Tibial nerve (tissue), 4 donors: ENCODE data around the gene CNPY3. TPM values are rescaled to one million over a fixed set of nuclear protein-coding genes. Genes with fewer than 3 reads are reported as not detected.

Experiments
- DNase-seq, 2 donors: peaks; one replicate each; pipeline ENCODE4 v3.0.0-alpha.2; 2019; ENCODE audit warnings: low spot score in 2 of 2
- H3K27ac ChIP-seq, 4 donors: fragments of 200-600 bp; sonication (generic) in 3 of 4; one replicate each; pipeline ENCODE4 v1.5.1; 2017 to 2019; ENCODE audit warnings: mild to moderate bottlenecking in 1 of 4
- H3K27me3 ChIP-seq, 2 donors: fragments of 200-600 bp; sonication (generic) in 1 of 2; one replicate each; pipeline versions ENCODE4 v1.5.1 to v1.6.0; 2017 to 2019
- H3K36me3 ChIP-seq, 3 donors: fragments of 200-600 bp; sonication (generic); one replicate each; pipeline ENCODE4 v1.5.1; 2018 to 2019
- H3K4me1 ChIP-seq, 4 donors: fragments of 200-600 bp; sonication (generic) in 3 of 4; one replicate each; pipeline ENCODE4 v1.5.1; 2017 to 2019
- H3K4me3 ChIP-seq, 4 donors: fragments of 200-600 bp; sonication (generic) in 3 of 4; one replicate each; pipeline ENCODE4 v1.5.1; 2017 to 2019; ENCODE audit warnings: mild to moderate bottlenecking in 1 of 4, moderate library complexity in 1 of 4
- H3K9me3 ChIP-seq, 4 donors: fragments of 200-600 bp; sonication (generic) in 3 of 4; one replicate each; pipeline ENCODE4 v1.5.1; 2017 to 2019
- CTCF ChIP-seq, 5 experiments: fragments of 200-600 bp in 3 of 5; fragments of 450-650 bp in 2 of 5; sonication (generic) in 3 of 5; IDR thresholded peaks; one replicate each; pipeline ENCODE4 v1.5.1; 2016 to 2019; ENCODE audit warnings: antibody characterized with exemption in 5 of 5, mild to moderate bottlenecking in 3 of 5, moderate library complexity in 2 of 5
- EP300 ChIP-seq, 2 donors: sonication (generic); formaldehyde crosslinking; IDR thresholded peaks; one replicate each; pipeline ENCODE4 v1.6.1; 2017; ENCODE audit warnings: antibody characterized with exemption in 2 of 2, mild to moderate bottlenecking in 1 of 2
- POLR2A ChIP-seq, 2 donors: fragments of 450-650 bp; IDR thresholded peaks; one replicate each; pipeline ENCODE4 v1.6.1; 2017; ENCODE audit warnings: antibody characterized with exemption in 2 of 2, mild to moderate bottlenecking in 2 of 2, moderate library complexity in 2 of 2
- WGBS, 2 donors: methylation state at CpG; one replicate each; pipeline ENCODE4 v1.1.5; 2018; 5-methylcytosine and 5-hydroxymethylcytosine counted together
- total RNA-seq, 4 donors: library from RNA; depleted of rRNA; stranded (reverse); fragments of >200 nt; gene quantifications; one replicate each; pipeline ENCODE4 v1.1.0, GENCODE V29; 2016

CNPY3 gene
- total RNA-seq, 4 donors from 2014 or later: 42.6 to 50.3 (median 47.1) TPM

- no peaks in the 10 kb centered on the region for H3K27me3 ChIP-seq
- WGBS, 2 donors: 0 to 1% methylated on average over 59 of the region's 59 CpGs
- peak; percentile 28 to 89 for TF ChIP-seq POLR2A (IDR thresholded peaks at IDR 0.05)
- peak in 1 of 2 donors; percentile 91 for TF ChIP-seq EP300 (IDR thresholded peaks at IDR 0.05)
- peak in 2 of 5 experiments; percentile 3 to 57 for TF ChIP-seq CTCF (IDR thresholded peaks at IDR 0.05)
- H3K27ac ChIP-seq: peak within 1 kb of the TSS; percentile 80 to 88 (median 84)
- H3K4me3 ChIP-seq: peak within 1 kb of the TSS; percentile 50 to 81 (median 71)
- H3K4me1 ChIP-seq: peaks cover 0 to 67% (median 39%) of the 10 kb centered on the region in 4 donors
- H3K36me3 ChIP-seq: peaks cover 0 to 5% (median 5%) of the 10 kb centered on the region in 3 donors
- DNase-seq: peak; percentile 97 to 98
- no peaks in the 10 kb centered on the region for H3K9me3 ChIP-seq
Measured at GRCh38 chr6:42984001-42984923, 55.0 kb downstream of the CNPY3 start, which contains the start of gene PPP2R5D. TSS of gene PPP2R5D (plus strand) at chr6:42984570. CDS start at chr6:42984678, 108 bp downstream.

- H3K4me3 ChIP-seq: peak overlapping the region; percentile 50 to 81 (median 71)
- peaks cover 0 to 12% (median 9%) of the 10 kb centered on the region in 3 donors for H3K36me3 ChIP-seq
- 12% methylated on average over 13 of the region's 13 CpGs for WGBS, 2 donors
- peak overlapping the region; percentile 80 to 88 (median 84) for H3K27ac ChIP-seq
- no peaks in the 10 kb centered on the region for H3K27me3 ChIP-seq
- no peaks in the 10 kb centered on the region for H3K9me3 ChIP-seq
- H3K4me1 ChIP-seq: peaks cover 0 to 65% (median 35%) of the 10 kb centered on the region in 4 donors
- no peak for TF ChIP-seq CTCF (IDR thresholded peaks at IDR 0.05)
- TF ChIP-seq EP300 (IDR thresholded peaks at IDR 0.05): no peak
- TF ChIP-seq POLR2A (IDR thresholded peaks at IDR 0.05): no peak
- no peak for DNase-seq
Measured at GRCh38 chr6:42984924-42985475, 55.7 kb downstream of the CNPY3 start.

GRCh38 chr6:42987533-42988451, 58.5 kb downstream of the CNPY3 start:
- DNase-seq: no peak
- Histone ChIP-seq H3K4me3 (no peak overlapping the region), H3K27me3 (no peaks in the 10 kb centered on the region), H3K9me3 (no peaks in the 10 kb centered on the region), H3K4me1 (peaks cover 0 to 60% (median 33%) of the 10 kb centered on the region in 4 donors), H3K27ac (no peak overlapping the region), H3K36me3 (peaks cover 0 to 37% (median 9%) of the 10 kb centered on the region in 3 donors)
- TF ChIP-seq POLR2A (IDR thresholded peaks at IDR 0.05): no peak
- no peak for TF ChIP-seq CTCF (IDR thresholded peaks at IDR 0.05)
- TF ChIP-seq EP300 (IDR thresholded peaks at IDR 0.05): no peak
- 74 to 76% methylated on average over 5 of the region's 5 CpGs for WGBS, 2 donors

GRCh38 chr6:42988486-42989020, 59.3 kb downstream of the CNPY3 start:
- DNase-seq: peak in 1 of 2 donors; percentile 18
- Histone ChIP-seq H3K4me3 (no peak overlapping the region), H3K4me1 (peaks cover 0 to 53% (median 31%) of the 10 kb centered on the region in 4 donors), H3K27ac (no peak overlapping the region), H3K27me3 (no peaks in the 10 kb centered on the region), H3K36me3 (peaks cover 0 to 38% (median 9%) of the 10 kb centered on the region in 3 donors), H3K9me3 (no peaks in the 10 kb centered on the region)
- 53 to 80% methylated on average over 1 of the region's 1 CpG for WGBS, 2 donors
- TF ChIP-seq EP300 (IDR thresholded peaks at IDR 0.05): no peak
- no peak for TF ChIP-seq POLR2A (IDR thresholded peaks at IDR 0.05)
- no peak for TF ChIP-seq CTCF (IDR thresholded peaks at IDR 0.05)

Other genes with a start within 250 kb of the CNPY3 start
- 1 to 10 TPM in 2 of 4 donors, under 1 TPM in 1, not detected in 1; 0.22 to 1.5 (median 1.2) TPM for gene PRPH2, start 206.9 kb upstream of the CNPY3 start, total RNA-seq
- gene TBCC, start 183.4 kb upstream of the CNPY3 start, total RNA-seq: 10 to 100 TPM; 20.7 to 29.4 (median 25.4) TPM
- 10 to 100 TPM; 17.1 to 25.1 (median 23.2) TPM for gene BICRAL, start 147.4 kb upstream of the CNPY3 start, total RNA-seq
- gene RPL7L1, start 49.9 kb upstream of the CNPY3 start, total RNA-seq: 10 to 100 TPM; 59.0 to 89.2 (median 83.7) TPM
- gene PTCRA, start 13.4 kb upstream of the CNPY3 start, total RNA-seq: not detected
- 1 to 10 TPM in 3 of 4 donors, not detected in 1; 2.0 to 3.1 (median 2.1) TPM for gene GNMT, start 31.3 kb downstream of the CNPY3 start, total RNA-seq
- 10 to 100 TPM; 20.3 to 32.8 (median 27.3) TPM for gene PEX6, start 49.7 kb downstream of the CNPY3 start, total RNA-seq
- 10 to 100 TPM; 25.8 to 54.6 (median 48.3) TPM for gene PPP2R5D, start 55.1 kb downstream of the CNPY3 start, total RNA-seq
- gene MEA1, start 84.5 kb downstream of the CNPY3 start, total RNA-seq: 10 to 100 TPM; 41.8 to 91.6 (median 67.4) TPM
- 10 to 100 TPM; 74.1 to 98.3 (median 86.5) TPM for gene KLHDC3, start 84.8 kb downstream of the CNPY3 start, total RNA-seq
- 10 to 100 TPM; 39.1 to 96.3 (median 52.8) TPM for gene RRP36, start 92.1 kb downstream of the CNPY3 start, total RNA-seq
- gene CUL7, start 124.4 kb downstream of the CNPY3 start, total RNA-seq: 10 to 100 TPM; 16.3 to 21.0 (median 17.9) TPM
- gene MRPL2, start 130.0 kb downstream of the CNPY3 start, total RNA-seq: 10 to 100 TPM in 2 of 4 donors, 1 to 10 TPM in 2; 8.4 to 17.3 (median 11.6) TPM
- gene KLC4, start 130.2 kb downstream of the CNPY3 start, total RNA-seq: 10 to 100 TPM; 21.6 to 32.9 (median 23.8) TPM
- 1 to 10 TPM; 1.5 to 5.5 (median 3.9) TPM for gene PTK7, start 146.8 kb downstream of the CNPY3 start, total RNA-seq
- gene SRF, start 241.8 kb downstream of the CNPY3 start, total RNA-seq: 10 to 100 TPM; 28.4 to 49.8 (median 35.3) TPM